SK-N-SH treated with all-trans-retinoic acid at 6 μM for 48 hours (cell line): ENCODE measurements around the gene MSLN.

Experiments
- ATAC-seq: fragments of 200-7000 bp; cut with Tn5 transposase; 3 replicates; pipeline ENCODE4 v1.9.1; 2020; ENCODE audit warnings: mild to moderate bottlenecking, moderate library complexity
- ARNTL ChIP-seq: fragments of 450-650 bp; formaldehyde crosslinking; IDR thresholded peaks from 2 replicates; pipeline ENCODE4 v1.5.0; 2020; ENCODE audit warnings: low read depth, mild to moderate bottlenecking, moderate library complexity, borderline replicate concordance
- BACH2 ChIP-seq: fragments of 250-450 bp; sonication (Bioruptor Pico); IDR thresholded peaks from 2 replicates; pipeline ENCODE4 v1.9.0; 2021; ENCODE audit warnings: mild to moderate bottlenecking, borderline replicate concordance
- CREB5 ChIP-seq: fragments of 250-450 bp; sonication (Bioruptor Pico); IDR thresholded peaks from 2 replicates; pipeline ENCODE4 v1.5.1; 2020; ENCODE audit warnings: low read depth, mild to moderate bottlenecking, moderate library complexity
- CSDC2 ChIP-seq: fragments of 250-450 bp; sonication (Bioruptor Pico); IDR thresholded peaks from 2 replicates; pipeline ENCODE4 v1.5.0; 2020; ENCODE audit warnings: mild to moderate bottlenecking, moderate library complexity
- CSRNP3 ChIP-seq: fragments of 250-450 bp; sonication (Bioruptor Pico); IDR thresholded peaks from 2 replicates; pipeline ENCODE4 v1.5.1; 2021; ENCODE audit warnings: mild to moderate bottlenecking, moderate library complexity
- ESRRG ChIP-seq: fragments of 250-450 bp; sonication (Bioruptor Pico); IDR thresholded peaks from 2 replicates; pipeline ENCODE4 v1.6.1; 2021; ENCODE audit warnings: mild to moderate bottlenecking
- GLIS3 ChIP-seq: fragments of 250-450 bp; sonication (Bioruptor Pico); IDR thresholded peaks from 2 replicates; pipeline ENCODE4 v1.5.0; 2020; ENCODE audit warnings: mild to moderate bottlenecking, moderate library complexity
- ISL1 ChIP-seq: fragments of 250-450 bp; sonication (Bioruptor Pico); IDR thresholded peaks from 2 replicates; pipeline ENCODE4 v2.1.2; 2022; ENCODE audit warnings: mild to moderate bottlenecking, moderate library complexity
- OSR1 ChIP-seq: fragments of 250-450 bp; sonication (Bioruptor Pico); IDR thresholded peaks from 2 replicates; pipeline ENCODE4 v1.8.0; 2022; ENCODE audit warnings: moderate library complexity, mild to moderate bottlenecking, inconsistent platforms
- PATZ1 ChIP-seq: fragments of 250-450 bp; sonication (Bioruptor Pico); IDR thresholded peaks from 2 replicates; pipeline ENCODE4 v1.8.0; 2020; ENCODE audit warnings: mild to moderate bottlenecking, moderate library complexity, borderline replicate concordance
- PPARA ChIP-seq: fragments of 250-450 bp; sonication (Bioruptor Pico); IDR thresholded peaks from 2 replicates; pipeline ENCODE4 v1.5.0; 2020; ENCODE audit warnings: mild to moderate bottlenecking, borderline replicate concordance
- RARB ChIP-seq: fragments of 250-450 bp; sonication (Bioruptor Pico); IDR thresholded peaks from 2 replicates; pipeline ENCODE4 v1.8.0; 2021; ENCODE audit warnings: mild to moderate bottlenecking, moderate library complexity
- SNAI2 ChIP-seq: fragments of 250-450 bp; sonication (Bioruptor Pico); IDR thresholded peaks from 2 replicates; pipeline ENCODE4 v1.5.0; 2020; ENCODE audit warnings: mild to moderate bottlenecking, moderate library complexity
- TCF4 ChIP-seq: fragments of 250-450 bp; sonication (Bioruptor Pico); IDR thresholded peaks from 2 replicates; pipeline ENCODE4 v1.8.0; 2021; ENCODE audit warnings: mild to moderate bottlenecking, moderate library complexity, borderline replicate concordance
- TOX ChIP-seq: fragments of 250-450 bp; sonication (Bioruptor Pico); IDR thresholded peaks from 2 replicates; pipeline ENCODE4 v1.8.0; 2021; ENCODE audit warnings: mild to moderate bottlenecking, moderate library complexity, borderline replicate concordance
- TSHZ2 ChIP-seq: fragments of 250-450 bp; sonication (Bioruptor Pico); IDR thresholded peaks from 2 replicates; pipeline ENCODE4 v1.5.0; 2020; ENCODE audit warnings: mild to moderate bottlenecking, moderate library complexity
- ZC3H10 ChIP-seq: fragments of 250-450 bp; sonication (Bioruptor Pico); IDR thresholded peaks from 2 replicates; pipeline ENCODE4 v1.5.1; 2021; ENCODE audit warnings: mild to moderate bottlenecking, moderate library complexity
- ZFP3 ChIP-seq: fragments of 250-450 bp; sonication (Bioruptor Pico); IDR thresholded peaks from 2 replicates; pipeline ENCODE4 v1.5.0; 2020; ENCODE audit warnings: mild to moderate bottlenecking, moderate library complexity
- ZNF565 ChIP-seq: fragments of 450-650 bp; formaldehyde crosslinking; conservative IDR thresholded peaks from 2 replicates; pipeline ENCODE4 v1.5.0; 2020; ENCODE audit warnings: low read depth, mild to moderate bottlenecking, moderate library complexity
- ZNF70 ChIP-seq: fragments of 450-650 bp; formaldehyde crosslinking; IDR thresholded peaks from 2 replicates; pipeline ENCODE4 v1.5.0; 2020; ENCODE audit warnings: mild to moderate bottlenecking, moderate library complexity
- ZNF8 ChIP-seq: fragments of 450-650 bp; formaldehyde crosslinking; IDR thresholded peaks from 2 replicates; pipeline ENCODE4 v1.5.0; 2020; ENCODE audit warnings: mild to moderate bottlenecking, moderate library complexity

Gene MSLN

GRCh38 chr16:746637-747036 lies 13.9 kb upstream of the MSLN start:
- TF ChIP-seq OSR1 (CRISPR knock-in tag) (no peak), TCF4 (CRISPR knock-in tag) (no peak), ZNF8 (CRISPR knock-in tag) (no peak), ZNF565 (no peak), ARNTL (no peak), CREB5 (no peak), BACH2 (CRISPR knock-in tag) (no peak), CSDC2 (CRISPR knock-in tag) (no peak), ESRRG (CRISPR knock-in tag) (no peak), ISL1 (no peak), RARB (CRISPR knock-in tag) (no peak), PATZ1 (CRISPR knock-in tag) (no peak), GLIS3 (CRISPR knock-in tag) (no peak), ZFP3 (no peak)
- TF ChIP-seq, all 23 proteins: peak for 0
- no peak for ATAC-seq

GRCh38 chr16:747978-748746 lies 12.4 kb upstream of the MSLN start:
- TF ChIP-seq OSR1 (CRISPR knock-in tag) (no peak), RARB (CRISPR knock-in tag) (no peak), SNAI2 (CRISPR knock-in tag) (no peak), CSDC2 (CRISPR knock-in tag) (no peak), TSHZ2 (no peak), GLIS3 (CRISPR knock-in tag) (no peak), ZC3H10 (no peak), PATZ1 (CRISPR knock-in tag) (no peak), ZNF8 (CRISPR knock-in tag) (no peak), CSRNP3 (no peak), BACH2 (CRISPR knock-in tag) (no peak), ISL1 (no peak), ESRRG (CRISPR knock-in tag) (no peak), ZNF70 (CRISPR knock-in tag) (no peak), CREB5 (no peak), TCF4 (CRISPR knock-in tag) (no peak), TOX (CRISPR knock-in tag) (no peak), ZNF565 (no peak), ARNTL (no peak), PPARA (CRISPR knock-in tag) (no peak)
- ATAC-seq, result no peak
